ENCODE data around the gene PRKAG2.
A peak's percentile ranks its signal among the peaks of the same experiment; 100 is the strongest.

Gene PRKAG2

GRCh38 chr7:151876899-151877777 is at the start of gene PRKAG2:
TSS of gene PRKAG2 (minus strand) at chr7:151877115. CDS start at chr7:151876620, 495 bp downstream.
- H3K4me3 ChIP-seq (ENCODE audit: low read depth, low read length): peak within 1 kb of the TSS; percentile 60
- TF ChIP-seq CTCF (IDR thresholded peaks at IDR 0.05; ENCODE audit: low read depth, low read length): no peak

- TF ChIP-seq CTCF (IDR thresholded peaks at IDR 0.05; ENCODE audit: low read depth, low read length): no peak
- H3K4me3 ChIP-seq (ENCODE audit: low read depth, low read length): no peak overlapping the region
Measured at GRCh38 chr7:151926336-151926712, 49.4 kb upstream of the PRKAG2 start.

- H3K4me3 ChIP-seq (ENCODE audit: low read depth, low read length): no peak overlapping the region
- TF ChIP-seq CTCF (IDR thresholded peaks at IDR 0.05; ENCODE audit: low read depth, low read length): no peak
Measured at GRCh38 chr7:151925446-151926335, 48.8 kb upstream of the PRKAG2 start.

GRCh38 chr7:151924508-151924907 is 47.6 kb upstream of the PRKAG2 start:
- TF ChIP-seq CTCF (IDR thresholded peaks at IDR 0.05; ENCODE audit: low read depth, low read length): no peak
- no peak overlapping the region for H3K4me3 ChIP-seq (ENCODE audit: low read depth, low read length)

- no peak for TF ChIP-seq CTCF (IDR thresholded peaks at IDR 0.05; ENCODE audit: low read depth, low read length)
- no peak overlapping the region for H3K4me3 ChIP-seq (ENCODE audit: low read depth, low read length)
Measured at GRCh38 chr7:151924001-151924400, 47.1 kb upstream of the PRKAG2 start.

- TF ChIP-seq CTCF (IDR thresholded peaks at IDR 0.05; ENCODE audit: low read depth, low read length): no peak
- H3K4me3 ChIP-seq (ENCODE audit: low read depth, low read length): no peak overlapping the region
Measured at GRCh38 chr7:151923097-151923876, 46.4 kb upstream of the PRKAG2 start.

Measured in WI38 (cell line).